Smooth muscle cell of trachea (primary cell): ENCODE data around the gene ERICH3. TPM values are rescaled to one million over a fixed set of nuclear protein-coding genes. Genes with fewer than 3 reads are reported as not detected.

Experiments used
- total RNA-seq: library from RNA; depleted of rRNA; stranded (reverse); fragments of >200 nt; gene quantifications from 2 replicates; pipeline ENCODE4 v1.2.1, GENCODE V29; 2014

ERICH3 gene, protein sequence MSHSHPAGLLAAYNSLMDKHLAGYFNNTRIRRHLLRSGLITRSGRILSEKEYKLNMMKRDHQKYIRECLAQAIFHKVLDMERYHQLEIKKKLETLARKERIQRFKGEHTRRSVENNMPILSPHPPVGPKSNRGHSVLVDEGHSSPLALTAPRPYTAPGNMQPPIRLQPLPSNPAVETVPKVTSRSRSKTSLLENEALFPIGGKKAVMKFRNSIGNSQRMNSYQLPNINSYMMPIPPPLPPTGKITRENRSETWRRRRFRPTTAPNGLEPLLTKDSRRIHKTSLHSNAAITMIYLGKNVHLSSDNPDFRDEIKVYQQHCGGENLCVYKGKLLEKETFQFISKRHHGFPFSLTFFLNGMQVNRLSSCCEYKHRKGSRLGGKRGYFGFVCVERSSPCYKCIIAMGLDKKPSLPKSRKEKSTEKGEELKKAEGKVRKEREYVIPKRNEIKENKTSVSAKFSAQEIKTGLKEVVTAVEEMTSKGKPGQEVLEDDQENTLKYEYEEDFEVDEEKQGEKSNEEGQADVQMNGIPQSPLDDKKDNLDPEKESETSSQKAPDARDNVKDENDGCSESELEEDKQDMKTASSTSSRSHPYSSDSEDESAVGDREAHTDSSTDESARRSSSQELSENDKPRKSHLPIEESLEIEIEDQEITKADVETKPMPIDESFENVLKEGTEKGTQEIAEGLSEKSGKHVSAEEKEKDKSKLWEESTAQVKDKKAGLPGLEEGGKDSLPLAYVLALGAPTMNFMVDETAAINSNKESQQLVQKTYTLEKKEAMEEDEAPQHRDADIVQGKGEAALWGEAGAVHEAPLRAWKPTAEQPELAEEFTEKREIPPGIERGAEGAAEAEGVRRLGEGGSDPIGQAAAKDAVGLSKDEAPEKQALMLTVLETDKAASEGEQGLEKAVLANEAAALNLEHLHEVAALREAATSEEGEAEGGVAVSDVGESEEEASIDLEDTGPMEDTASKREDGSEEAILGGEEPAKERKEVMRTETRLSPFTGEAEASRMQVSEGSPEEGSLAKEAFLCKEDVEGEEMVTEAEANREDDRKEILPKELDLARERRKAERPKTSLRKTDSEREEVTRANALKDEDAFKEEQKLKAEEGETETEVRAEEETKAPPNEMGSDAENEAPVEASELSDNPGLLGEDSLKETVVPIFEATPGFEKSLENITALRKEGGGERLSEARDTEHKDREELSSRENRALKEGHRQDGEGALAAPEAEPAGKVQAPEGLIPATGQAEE (N-terminal part only)
- 0.15 TPM in 1 of 2 replicates, not detected in the other for total RNA-seq

DNA sequence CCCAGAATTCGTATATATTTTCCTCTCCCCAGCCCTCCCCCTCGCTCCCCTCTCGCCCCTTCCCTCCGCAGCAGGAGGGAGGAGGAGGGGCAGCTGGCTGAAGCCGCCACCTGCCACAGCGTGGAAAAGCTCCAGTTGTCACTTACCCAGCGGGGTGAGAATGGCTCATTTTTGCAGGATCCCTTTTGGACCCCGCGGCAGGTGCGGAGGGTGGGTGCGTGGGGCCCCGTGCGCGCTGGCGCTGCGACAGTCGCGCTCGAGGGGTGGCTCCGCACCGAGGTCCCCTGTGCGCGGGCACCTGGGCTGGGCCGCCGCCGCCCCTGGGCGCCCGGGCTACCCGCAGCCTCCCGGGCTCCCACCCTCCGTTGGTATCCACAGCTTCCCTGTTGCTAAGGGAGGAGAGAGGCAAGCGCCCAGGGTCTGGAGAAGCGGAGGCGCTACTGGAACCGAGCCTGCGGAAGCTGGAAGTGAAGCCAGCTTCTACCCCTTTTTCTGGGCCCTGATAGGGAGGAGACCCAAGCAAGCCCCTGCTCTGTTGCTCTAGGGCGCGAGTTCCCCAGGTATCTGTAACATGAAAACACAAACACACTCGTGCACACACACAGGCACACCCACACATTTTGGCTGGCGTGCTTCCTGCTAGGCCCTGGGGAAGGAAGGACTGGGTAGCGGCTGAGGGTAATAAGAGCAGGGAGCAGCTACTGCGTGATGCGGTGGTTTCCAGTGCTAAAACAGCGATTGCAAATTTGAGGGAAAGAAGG, at the start of gene ERICH3:
ERICH3 (minus strand) TSS at position 442 of the 761 bp plus-strand sequence; CDS start at position 169, 273 bp downstream.

Other genes starting within 250 kb of the ERICH3 start
- gene LRRC53, start 161.2 kb downstream of the ERICH3 start, total RNA-seq: not detected in 2 replicates
- 25.6 and 84.2 TPM in 2 replicates for gene CRYZ, start 59.3 kb upstream of the ERICH3 start, total RNA-seq
- 13.9 and 18.0 TPM in 2 replicates for gene TYW3, start 59.4 kb upstream of the ERICH3 start, total RNA-seq